SK-N-SH treated with all-trans-retinoic acid at 6 μM for 48 hours (cell line): ENCODE measurements around the gene MAP7D1.

Experiments used
- ARNTL ChIP-seq: fragments of 450-650 bp; formaldehyde crosslinking; IDR thresholded peaks from 2 replicates; pipeline ENCODE4 v1.5.0; 2020; ENCODE audit warnings: low read depth, mild to moderate bottlenecking, moderate library complexity, borderline replicate concordance
- PPARA ChIP-seq: fragments of 250-450 bp; sonication (Bioruptor Pico); IDR thresholded peaks from 2 replicates; pipeline ENCODE4 v1.5.0; 2020; ENCODE audit warnings: mild to moderate bottlenecking, borderline replicate concordance
- RARB ChIP-seq: fragments of 250-450 bp; sonication (Bioruptor Pico); IDR thresholded peaks from 2 replicates; pipeline ENCODE4 v1.8.0; 2021; ENCODE audit warnings: mild to moderate bottlenecking, moderate library complexity
- ZC3H10 ChIP-seq: fragments of 250-450 bp; sonication (Bioruptor Pico); IDR thresholded peaks from 2 replicates; pipeline ENCODE4 v1.5.1; 2021; ENCODE audit warnings: mild to moderate bottlenecking, moderate library complexity
- ZFP3 ChIP-seq: fragments of 250-450 bp; sonication (Bioruptor Pico); IDR thresholded peaks from 2 replicates; pipeline ENCODE4 v1.5.0; 2020; ENCODE audit warnings: mild to moderate bottlenecking, moderate library complexity
- TF ChIP-seq, protein P1 (sequence below): fragments of 250-450 bp; sonication (Bioruptor Pico); IDR thresholded peaks from 2 replicates; pipeline ENCODE4 v1.5.0; 2020; ENCODE audit warnings: mild to moderate bottlenecking, moderate library complexity
- TF ChIP-seq, protein P2 (sequence below): fragments of 250-450 bp; sonication (Bioruptor Pico); IDR thresholded peaks from 2 replicates; pipeline ENCODE4 v1.8.0; 2020; ENCODE audit warnings: mild to moderate bottlenecking, moderate library complexity, borderline replicate concordance

DNA sequence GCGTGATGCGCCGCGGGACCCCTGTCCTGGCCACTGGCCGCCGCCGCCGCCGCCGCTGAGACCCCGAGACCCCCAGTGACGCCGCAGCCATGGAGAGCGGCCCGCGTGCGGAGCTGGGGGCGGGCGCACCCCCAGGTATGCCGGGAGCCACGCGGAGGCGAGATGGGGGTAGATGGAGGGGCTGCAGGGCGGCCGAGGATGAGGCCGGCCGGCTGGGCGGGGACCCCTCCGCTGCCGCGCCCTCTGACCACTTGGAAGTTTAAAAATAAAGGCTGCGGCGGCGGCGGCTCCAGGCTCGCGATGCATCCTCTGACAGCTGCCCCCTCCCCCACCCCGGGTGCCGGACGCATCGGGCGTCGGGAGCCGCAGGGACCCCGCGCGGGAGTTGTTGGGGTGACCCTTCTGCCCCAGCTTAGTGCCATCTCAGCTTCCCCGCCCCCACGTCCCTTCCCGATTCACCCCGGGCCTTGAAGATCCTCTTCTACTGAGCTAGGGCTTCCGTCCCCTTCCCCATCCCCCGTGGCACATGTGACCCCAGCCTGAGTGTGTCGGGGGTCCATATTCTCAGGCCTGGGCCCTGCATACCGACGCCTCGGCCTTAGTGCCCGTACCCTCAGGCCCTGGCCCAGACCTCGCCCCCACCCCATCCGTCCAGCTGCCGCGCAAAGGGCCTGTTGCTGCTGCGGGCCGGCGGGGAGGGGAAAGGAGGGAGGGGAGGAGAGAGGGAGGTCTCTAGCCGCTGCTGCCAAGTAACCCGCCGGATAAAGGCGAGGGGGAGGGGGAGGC lies 562 bp downstream of the MAP7D1 start:
- TF ChIP-seq, protein P1, sequence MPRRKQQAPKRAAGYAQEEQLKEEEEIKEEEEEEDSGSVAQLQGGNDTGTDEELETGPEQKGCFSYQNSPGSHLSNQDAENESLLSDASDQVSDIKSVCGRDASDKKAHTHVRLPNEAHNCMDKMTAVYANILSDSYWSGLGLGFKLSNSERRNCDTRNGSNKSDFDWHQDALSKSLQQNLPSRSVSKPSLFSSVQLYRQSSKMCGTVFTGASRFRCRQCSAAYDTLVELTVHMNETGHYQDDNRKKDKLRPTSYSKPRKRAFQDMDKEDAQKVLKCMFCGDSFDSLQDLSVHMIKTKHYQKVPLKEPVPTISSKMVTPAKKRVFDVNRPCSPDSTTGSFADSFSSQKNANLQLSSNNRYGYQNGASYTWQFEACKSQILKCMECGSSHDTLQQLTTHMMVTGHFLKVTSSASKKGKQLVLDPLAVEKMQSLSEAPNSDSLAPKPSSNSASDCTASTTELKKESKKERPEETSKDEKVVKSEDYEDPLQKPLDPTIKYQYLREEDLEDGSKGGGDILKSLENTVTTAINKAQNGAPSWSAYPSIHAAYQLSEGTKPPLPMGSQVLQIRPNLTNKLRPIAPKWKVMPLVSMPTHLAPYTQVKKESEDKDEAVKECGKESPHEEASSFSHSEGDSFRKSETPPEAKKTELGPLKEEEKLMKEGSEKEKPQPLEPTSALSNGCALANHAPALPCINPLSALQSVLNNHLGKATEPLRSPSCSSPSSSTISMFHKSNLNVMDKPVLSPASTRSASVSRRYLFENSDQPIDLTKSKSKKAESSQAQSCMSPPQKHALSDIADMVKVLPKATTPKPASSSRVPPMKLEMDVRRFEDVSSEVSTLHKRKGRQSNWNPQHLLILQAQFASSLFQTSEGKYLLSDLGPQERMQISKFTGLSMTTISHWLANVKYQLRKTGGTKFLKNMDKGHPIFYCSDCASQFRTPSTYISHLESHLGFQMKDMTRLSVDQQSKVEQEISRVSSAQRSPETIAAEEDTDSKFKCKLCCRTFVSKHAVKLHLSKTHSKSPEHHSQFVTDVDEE (CRISPR knock-in tag), result no peak
- TF ChIP-seq ZC3H10 (CRISPR knock-in tag) (no peak), ARNTL (CRISPR knock-in tag) (no peak), PPARA (CRISPR knock-in tag) (no peak), RARB (CRISPR knock-in tag) (no peak), ZFP3 (CRISPR knock-in tag) (no peak)
- TF ChIP-seq, protein P2, sequence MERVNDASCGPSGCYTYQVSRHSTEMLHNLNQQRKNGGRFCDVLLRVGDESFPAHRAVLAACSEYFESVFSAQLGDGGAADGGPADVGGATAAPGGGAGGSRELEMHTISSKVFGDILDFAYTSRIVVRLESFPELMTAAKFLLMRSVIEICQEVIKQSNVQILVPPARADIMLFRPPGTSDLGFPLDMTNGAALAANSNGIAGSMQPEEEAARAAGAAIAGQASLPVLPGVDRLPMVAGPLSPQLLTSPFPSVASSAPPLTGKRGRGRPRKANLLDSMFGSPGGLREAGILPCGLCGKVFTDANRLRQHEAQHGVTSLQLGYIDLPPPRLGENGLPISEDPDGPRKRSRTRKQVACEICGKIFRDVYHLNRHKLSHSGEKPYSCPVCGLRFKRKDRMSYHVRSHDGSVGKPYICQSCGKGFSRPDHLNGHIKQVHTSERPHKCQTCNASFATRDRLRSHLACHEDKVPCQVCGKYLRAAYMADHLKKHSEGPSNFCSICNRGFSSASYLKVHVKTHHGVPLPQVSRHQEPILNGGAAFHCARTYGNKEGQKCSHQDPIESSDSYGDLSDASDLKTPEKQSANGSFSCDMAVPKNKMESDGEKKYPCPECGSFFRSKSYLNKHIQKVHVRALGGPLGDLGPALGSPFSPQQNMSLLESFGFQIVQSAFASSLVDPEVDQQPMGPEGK (CRISPR knock-in tag), result 0 out of 2 replicates have a peak, but pooled peaks have one; percentile 15
